ENCODE results near the gene MPIG6B. TPM values are rescaled to one million over a fixed set of nuclear protein-coding genes. Genes with fewer than 3 reads are reported as not detected.

MPIG6B gene
- polyA plus RNA-seq, 1 donor (not counting 4 experiments of a cell fraction or from before 2014, with no cell fraction given) = 0.10 TPM

DNA sequence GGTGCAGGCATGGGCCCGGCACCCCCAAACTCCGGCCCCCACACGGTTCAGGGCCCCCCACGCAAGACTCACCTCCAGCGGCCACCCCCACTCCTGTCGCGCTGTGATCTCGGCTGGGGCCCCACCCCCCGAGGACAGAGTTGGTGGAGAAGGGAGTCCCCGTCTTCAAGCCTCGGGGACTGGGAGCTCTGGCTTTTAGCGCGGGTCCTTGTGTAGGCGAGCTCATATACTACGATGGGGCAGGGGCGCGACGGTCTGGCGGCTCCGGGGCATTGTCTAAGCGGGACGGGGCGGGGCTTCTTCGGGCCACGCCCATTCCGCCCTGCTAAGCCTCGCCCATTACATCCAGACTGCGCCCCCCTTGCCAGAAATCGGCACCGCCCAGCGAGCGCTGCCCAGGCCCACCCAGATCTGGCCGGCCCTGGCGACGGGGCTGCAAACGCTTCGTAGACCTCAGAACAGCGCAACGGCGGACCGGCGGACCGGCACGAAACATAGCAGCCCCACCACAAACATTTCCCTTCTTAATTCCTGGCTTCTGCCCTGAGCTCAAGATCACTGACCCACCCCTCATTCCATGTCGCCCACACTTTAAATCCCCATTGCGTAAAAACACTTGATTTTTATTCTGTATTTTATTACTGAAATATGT, 6.9 kb downstream of the MPIG6B start:
- H3K4me2 ChIP-seq (ENCODE audit: control insufficient read depth, extremely low read depth, insufficient read depth, low read depth, low read length) = peak overlapping the region; percentile 91
- no peak for TF ChIP-seq EZH2 (IDR thresholded peaks at IDR 0.05; ENCODE audit: low read length)
- TF ChIP-seq, protein P1, sequence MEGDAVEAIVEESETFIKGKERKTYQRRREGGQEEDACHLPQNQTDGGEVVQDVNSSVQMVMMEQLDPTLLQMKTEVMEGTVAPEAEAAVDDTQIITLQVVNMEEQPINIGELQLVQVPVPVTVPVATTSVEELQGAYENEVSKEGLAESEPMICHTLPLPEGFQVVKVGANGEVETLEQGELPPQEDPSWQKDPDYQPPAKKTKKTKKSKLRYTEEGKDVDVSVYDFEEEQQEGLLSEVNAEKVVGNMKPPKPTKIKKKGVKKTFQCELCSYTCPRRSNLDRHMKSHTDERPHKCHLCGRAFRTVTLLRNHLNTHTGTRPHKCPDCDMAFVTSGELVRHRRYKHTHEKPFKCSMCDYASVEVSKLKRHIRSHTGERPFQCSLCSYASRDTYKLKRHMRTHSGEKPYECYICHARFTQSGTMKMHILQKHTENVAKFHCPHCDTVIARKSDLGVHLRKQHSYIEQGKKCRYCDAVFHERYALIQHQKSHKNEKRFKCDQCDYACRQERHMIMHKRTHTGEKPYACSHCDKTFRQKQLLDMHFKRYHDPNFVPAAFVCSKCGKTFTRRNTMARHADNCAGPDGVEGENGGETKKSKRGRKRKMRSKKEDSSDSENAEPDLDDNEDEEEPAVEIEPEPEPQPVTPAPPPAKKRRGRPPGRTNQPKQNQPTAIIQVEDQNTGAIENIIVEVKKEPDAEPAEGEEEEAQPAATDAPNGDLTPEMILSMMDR (optimal IDR thresholded peaks at IDR 0.05 in 1 of 3, IDR thresholded peaks at IDR 0.05 in 1 of 3, conservative IDR thresholded peaks at IDR 0.05 in 1 of 3; ENCODE audit: extremely low read depth in 1 of 3, insufficient read depth in 2 of 3, low read length in 3 of 3) = peak in 1 of 3 experiments; percentile 2
- dilution Hi-C loops (cut with MboI; ENCODE audit: extremely low pct_ligation_motif_present, low sequenced_read_pairs) = no loop called here
- H3K9me3 ChIP-seq (ENCODE audit: control insufficient read depth, low read depth, low read length) = no peaks in the 10 kb centered on the region
- FAIRE-seq (no peak), DNase-seq (ENCODE audit: low read depth, low spot score) (no peak)
- no peak overlapping the region for H3K27ac ChIP-seq (ENCODE audit: control insufficient read depth, insufficient read depth, low read length)
- H4K20me1 ChIP-seq (ENCODE audit: control insufficient read depth, extremely low read depth, insufficient read depth, low read length) = peaks cover 19% of the 10 kb centered on the region
- H3K79me2 ChIP-seq (ENCODE audit: control insufficient read depth, insufficient read depth, low read length) = peaks cover 21% of the 10 kb centered on the region
- H3K4me3 ChIP-seq (ENCODE audit: control insufficient read depth in 2 of 3, extremely low read depth in 1 of 3, insufficient read depth in 2 of 3, low read depth in 1 of 3, low read length in 3 of 3) = peak overlapping the region; percentile 38 to 74 (median 70)
- H3K9me1 ChIP-seq (ENCODE audit: control insufficient read depth, extremely low read depth, insufficient read depth, low read length) = peaks cover 4% of the 10 kb centered on the region
- no peaks in the 10 kb centered on the region for H3K27me3 ChIP-seq (ENCODE audit: control insufficient read depth, extremely low read depth, insufficient read depth, low read length)
- no peak overlapping the region for H2AFZ ChIP-seq (ENCODE audit: control insufficient read depth, low read length)
- H3K36me3 ChIP-seq (ENCODE audit: control insufficient read depth in 2 of 2, extremely low read depth in 1 of 2, insufficient read depth in 2 of 2, low read length in 2 of 2) = peaks cover 29 to 43% of the 10 kb centered on the region in 2 experiments
- H3K4me1 ChIP-seq (ENCODE audit: control insufficient read depth, extremely low read depth, insufficient read depth, low read length) = peaks cover 25% of the 10 kb centered on the region
- H3K9ac ChIP-seq (ENCODE audit: control insufficient read depth, extremely low read depth, insufficient read depth, low read length) = peak overlapping the region; percentile 50

DNA sequence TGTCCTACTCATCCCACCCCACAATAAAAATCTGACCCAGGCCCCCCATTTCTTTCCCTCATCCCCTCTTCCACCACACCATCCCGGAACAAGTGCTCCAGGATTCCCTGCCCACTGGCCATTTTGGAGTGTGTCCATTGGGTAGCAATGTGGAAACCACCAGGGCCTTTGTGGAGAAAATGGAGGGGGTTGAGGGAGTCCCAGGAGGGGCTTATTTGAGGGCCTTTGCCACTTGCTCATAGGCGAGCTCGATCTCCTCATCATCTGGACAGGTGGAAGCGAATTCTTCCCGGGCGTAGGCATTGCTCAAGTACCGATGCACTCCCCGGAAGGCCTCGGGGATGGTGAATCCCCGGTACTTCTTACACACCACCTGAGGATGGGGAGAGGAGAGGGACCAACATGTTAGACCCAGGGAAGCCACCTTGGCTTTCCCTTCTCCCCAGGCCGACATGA, 7.5 kb downstream of the MPIG6B start:
- peak overlapping the region; percentile 91 for H3K4me2 ChIP-seq (ENCODE audit: control insufficient read depth, extremely low read depth, insufficient read depth, low read depth, low read length)
- H3K27ac ChIP-seq (ENCODE audit: control insufficient read depth, insufficient read depth, low read length) = no peak overlapping the region
- H3K79me2 ChIP-seq (ENCODE audit: control insufficient read depth, insufficient read depth, low read length) = peaks cover 26% of the 10 kb centered on the region
- no peaks in the 10 kb centered on the region for H3K27me3 ChIP-seq (ENCODE audit: control insufficient read depth, extremely low read depth, insufficient read depth, low read length)
- peaks cover 4% of the 10 kb centered on the region for H3K9me1 ChIP-seq (ENCODE audit: control insufficient read depth, extremely low read depth, insufficient read depth, low read length)
- H3K36me3 ChIP-seq (ENCODE audit: control insufficient read depth in 2 of 2, extremely low read depth in 1 of 2, insufficient read depth in 2 of 2, low read length in 2 of 2) = peaks cover 29 to 43% of the 10 kb centered on the region in 2 experiments
- H3K4me3 ChIP-seq (ENCODE audit: control insufficient read depth in 2 of 3, extremely low read depth in 1 of 3, insufficient read depth in 2 of 3, low read depth in 1 of 3, low read length in 3 of 3) = no peak overlapping the region
- H4K20me1 ChIP-seq (ENCODE audit: control insufficient read depth, extremely low read depth, insufficient read depth, low read length) = peaks cover 19% of the 10 kb centered on the region
- peaks cover 25% of the 10 kb centered on the region for H3K4me1 ChIP-seq (ENCODE audit: control insufficient read depth, extremely low read depth, insufficient read depth, low read length)
- H2AFZ ChIP-seq (ENCODE audit: control insufficient read depth, low read length) = no peak overlapping the region
- FAIRE-seq (no peak), DNase-seq (ENCODE audit: low read depth, low spot score) (no peak)
- TF ChIP-seq EZH2 (IDR thresholded peaks at IDR 0.05; ENCODE audit: low read length) = no peak
- TF ChIP-seq, protein P1 (optimal IDR thresholded peaks at IDR 0.05 in 1 of 3, IDR thresholded peaks at IDR 0.05 in 1 of 3, conservative IDR thresholded peaks at IDR 0.05 in 1 of 3; ENCODE audit: extremely low read depth in 1 of 3, insufficient read depth in 2 of 3, low read length in 3 of 3) = no peak
- no peak overlapping the region for H3K9ac ChIP-seq (ENCODE audit: control insufficient read depth, extremely low read depth, insufficient read depth, low read length)
- dilution Hi-C loops (cut with MboI; ENCODE audit: extremely low pct_ligation_motif_present, low sequenced_read_pairs) = no loop called here
- no peaks in the 10 kb centered on the region for H3K9me3 ChIP-seq (ENCODE audit: control insufficient read depth, low read depth, low read length)

Measured in keratinocyte (primary cell).